GM19238 (cell line): ENCODE results near the gene CALU.

Experiments
- DNase-seq: peaks from one replicate; pipeline ENCODE4 v3.0.0; 2011; ENCODE audit warnings: low spot score; ENCODE audit not compliant: insufficient read length

CALU gene

DNA sequence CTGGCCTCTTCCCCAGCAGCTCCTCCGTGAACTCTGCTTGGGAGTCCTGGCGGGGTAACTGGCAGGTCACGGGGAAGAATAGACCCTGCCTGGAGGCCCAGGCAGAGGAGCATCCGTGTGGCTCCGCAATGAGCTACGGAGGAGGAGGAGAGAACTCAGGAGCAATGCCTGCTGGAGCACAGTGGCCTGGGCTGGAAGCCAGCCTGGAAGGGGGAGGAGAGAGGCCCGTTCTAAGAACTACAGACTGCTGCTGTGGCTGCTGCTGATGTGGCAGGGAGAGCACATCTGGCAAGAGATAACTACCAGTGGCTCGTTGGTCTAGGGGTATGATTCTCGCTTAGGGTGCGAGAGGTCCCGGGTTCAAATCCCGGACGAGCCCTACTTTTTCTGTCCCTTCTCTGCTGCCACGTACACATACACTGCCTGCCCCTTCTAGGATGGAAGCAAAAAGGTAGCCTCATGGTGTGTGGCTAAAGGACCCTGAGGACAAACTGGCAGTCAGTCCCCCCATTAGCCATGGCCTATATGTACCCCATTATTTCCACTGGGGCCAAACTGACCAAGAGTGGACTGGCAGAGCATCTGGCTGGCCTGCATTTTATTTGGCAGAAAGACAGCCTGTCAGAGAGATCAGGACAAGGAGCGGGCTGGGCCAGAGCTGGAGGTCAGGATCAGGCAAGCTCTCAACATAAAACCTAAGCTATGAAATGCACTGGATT is 44.1 kb downstream of the CALU start:
- no peak for DNase-seq

DNA sequence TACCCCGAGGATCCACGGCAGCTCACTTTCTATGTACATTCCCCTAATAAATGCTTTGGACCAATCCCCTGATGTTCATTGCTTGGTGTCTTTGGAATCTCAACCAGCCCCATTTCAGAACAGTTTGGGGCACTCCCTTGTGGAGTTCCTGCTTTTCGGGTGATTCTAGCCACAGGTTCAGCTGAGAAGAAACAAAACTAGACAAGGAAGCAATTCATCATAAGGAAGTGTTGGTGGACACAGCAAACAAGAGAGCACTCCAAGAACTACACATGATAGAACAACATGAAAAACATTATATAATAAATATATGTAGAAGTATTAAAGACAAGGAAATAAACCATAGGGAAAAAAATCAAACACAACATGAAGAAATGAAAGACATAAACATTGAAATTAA is 46.6 kb downstream of the CALU start:
- no peak for DNase-seq

DNA sequence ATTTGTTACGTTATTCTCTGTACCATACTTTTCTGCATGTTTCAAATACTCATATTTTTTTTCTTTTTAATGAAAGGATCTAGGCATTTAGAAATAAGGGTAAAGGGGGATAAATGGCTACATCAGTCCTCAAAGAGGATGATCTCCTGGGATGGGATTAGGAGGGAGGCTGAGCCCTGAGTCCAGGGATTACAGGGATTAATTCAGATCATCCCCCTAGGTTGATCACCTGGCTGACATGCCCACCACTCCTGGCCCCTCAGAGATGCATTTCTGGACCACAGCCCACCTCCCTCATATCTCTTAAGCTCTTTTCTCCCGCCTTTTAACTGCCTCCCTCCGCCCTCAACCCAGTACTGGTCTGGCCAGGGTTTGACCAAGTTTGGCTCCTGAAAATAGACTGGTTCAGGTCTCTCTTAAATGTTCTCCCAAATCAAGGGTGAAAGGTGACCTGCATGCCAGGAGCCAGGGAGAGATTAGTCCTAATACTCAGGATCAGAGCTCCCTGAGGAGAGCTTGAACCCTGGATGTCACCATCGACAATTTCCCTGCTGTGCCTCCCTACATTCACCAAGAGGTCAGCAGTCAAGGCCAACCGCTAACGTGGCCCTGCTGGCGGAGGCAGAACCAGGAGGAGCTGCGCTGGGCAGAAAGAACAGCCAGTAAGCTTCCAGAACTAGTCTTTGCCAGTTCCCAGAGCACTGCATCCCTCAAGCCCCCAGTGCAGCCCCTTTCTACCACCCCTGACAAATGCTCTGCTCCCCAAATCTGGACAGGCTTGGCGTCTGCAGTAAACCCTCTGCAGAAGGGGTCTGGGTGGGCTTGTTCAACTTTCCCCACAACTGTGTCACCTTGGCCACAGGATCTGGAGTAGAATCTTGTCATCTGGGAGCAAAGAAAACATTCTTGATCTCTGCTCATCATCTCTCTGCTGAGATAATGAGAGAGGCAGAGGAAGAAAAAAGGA is 49.6 kb downstream of the CALU start:
- DNase-seq = no peak

DNA sequence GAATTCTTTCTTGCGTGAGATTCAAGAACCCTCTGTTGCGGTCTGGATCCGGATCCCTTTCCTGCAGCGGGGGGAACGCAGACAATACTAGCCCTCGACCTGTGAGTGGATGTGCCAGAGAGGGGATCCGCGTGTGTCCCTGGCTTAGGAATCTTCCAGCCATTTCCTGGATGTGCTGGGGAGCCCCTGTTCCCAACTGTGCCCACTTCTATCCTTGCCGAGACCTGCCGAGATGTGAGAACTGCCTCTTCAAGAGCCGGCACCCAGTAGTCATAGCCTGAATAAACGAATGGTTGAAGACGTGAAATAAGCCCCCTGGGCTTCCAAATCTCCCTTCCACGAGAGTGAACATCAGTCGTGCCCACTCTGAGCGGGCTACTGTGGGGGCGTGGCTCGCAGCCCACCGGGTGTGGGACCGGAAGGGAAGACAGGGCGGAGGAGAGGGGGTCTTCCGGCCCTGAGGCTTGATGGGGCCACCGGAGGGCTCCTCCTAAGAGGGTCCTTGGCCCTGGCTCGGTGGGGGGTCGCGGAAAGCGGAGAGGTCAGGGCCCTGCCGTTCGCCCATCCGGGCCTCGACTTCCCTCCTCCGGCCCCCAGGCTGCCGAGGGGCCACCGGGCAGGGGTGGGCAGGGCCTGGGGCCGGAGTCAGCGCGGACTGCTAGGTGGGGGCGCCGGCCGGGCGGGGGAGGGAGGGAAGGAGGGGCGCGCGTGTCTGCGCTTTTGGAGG is 51.3 kb downstream of the CALU start:
- DNase-seq = no peak

DNA sequence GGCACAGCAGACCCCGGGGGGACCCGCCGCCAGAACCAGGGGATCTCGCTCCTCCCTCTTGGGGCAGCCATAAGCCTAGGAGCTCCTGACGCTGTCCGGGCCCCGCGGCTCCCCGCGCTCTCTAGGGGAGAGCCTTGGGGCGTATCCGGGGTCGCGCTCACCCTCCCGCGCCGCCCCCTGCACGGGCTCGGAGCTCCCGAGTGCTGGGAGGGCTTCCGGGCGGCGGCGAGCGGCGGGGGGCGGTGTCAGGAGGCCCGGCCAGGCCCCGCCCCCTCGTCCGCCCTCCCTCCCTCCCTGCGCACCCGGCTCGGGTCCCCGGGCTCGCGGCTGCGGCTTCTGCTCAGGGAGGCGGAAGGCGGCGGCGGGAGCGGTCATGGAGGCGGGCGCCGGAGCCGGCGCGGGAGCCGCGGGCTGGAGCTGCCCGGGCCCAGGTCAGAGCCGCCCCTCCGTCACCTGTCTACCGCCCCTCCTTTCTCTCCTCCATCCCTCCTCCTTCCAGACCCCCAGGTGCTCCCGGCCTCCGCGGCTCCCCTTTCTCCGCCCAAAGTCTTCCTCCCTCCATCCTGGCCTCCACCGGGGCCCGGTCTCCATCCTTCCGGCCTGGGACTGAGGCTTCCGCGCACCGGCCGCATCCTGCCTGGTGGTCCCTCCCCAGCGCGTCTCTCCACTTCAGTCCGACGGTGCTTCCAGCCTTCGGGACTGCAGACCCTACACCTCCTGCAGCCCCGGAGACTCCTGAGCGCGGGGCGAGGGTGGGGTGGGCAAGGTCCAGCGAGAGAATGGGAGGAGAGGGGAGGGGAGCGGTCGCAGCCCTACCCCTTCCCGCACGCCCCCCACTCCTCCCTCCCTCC is 52.2 kb downstream of the CALU start, which contains the start of gene CCDC136:
TSS of gene CCDC136 (plus strand) at position 848 of the 851 bp plus-strand sequence. CDS start 444 bp downstream, outside the sequence.
- peak; percentile 85 for DNase-seq

DNA sequence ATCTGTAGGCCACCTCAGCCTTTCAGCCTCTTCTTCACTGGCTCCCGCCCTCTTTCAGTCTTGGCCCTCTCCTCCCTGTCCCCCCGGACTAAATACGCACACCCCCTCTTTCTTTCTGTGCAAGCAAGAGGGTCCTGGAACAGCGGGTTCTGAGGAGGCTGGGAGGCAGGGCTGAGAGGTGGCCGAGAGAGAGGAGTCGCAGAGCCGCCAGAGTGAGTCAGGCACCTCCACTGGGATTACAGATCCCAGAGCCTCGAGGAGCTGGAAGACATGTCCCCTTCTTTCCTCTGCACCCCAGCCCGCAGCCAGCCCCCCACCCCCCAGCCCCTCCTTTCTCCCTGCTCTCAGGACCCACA is 52.8 kb downstream of the CALU start:
- DNase-seq = no peak

DNA sequence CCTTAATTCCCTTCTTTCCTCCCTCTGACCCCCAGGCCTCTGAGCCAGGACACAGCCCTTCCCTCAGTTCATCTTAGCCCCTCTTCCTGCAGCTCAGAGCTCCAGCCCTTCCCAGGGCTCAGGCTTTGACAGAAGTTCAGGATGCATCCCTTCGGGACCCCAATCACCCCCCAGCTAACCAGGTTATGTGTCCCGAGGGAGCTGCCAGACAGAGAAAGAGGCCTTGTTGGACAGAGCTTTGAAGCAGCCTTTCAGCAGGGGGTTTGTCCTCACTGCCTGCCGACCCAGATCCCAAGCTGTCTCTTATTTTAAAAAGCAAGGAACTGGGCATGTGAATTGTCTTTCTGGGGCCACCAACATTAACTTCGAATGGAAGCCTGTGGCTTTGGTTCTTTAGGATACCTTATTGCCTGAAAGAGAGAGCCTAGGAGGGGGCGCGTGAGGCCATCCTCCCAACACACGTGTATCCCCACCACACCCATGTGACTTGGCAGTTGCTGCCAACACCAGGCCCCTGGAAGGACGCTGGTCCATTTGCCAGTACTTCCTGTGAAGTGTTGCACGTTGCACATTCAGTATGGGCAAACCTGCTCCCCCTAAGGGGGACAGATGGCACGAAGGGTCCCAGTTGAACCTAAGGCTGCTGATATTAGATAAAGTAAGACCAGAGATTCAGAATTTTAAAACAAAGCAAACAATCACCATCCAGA is 53.5 kb downstream of the CALU start:
- DNase-seq = no peak

DNA sequence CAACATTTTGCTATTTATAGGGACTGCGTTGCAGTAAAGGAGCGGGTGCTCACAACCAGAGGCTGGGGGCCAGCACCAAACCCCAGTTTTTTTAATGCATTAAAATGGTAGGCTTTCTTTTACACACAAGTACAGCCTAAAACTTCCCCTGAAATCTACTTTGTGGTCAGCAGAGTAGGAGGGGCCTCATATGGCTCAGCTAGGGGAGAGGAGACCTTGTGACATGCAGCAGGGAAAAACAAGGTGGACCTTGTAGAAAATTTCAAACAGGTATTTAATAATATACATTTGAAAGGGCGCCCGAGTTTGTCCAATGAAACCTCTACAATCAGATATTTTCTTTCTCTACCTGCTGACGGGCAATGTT is 54.0 kb downstream of the CALU start:
- no peak for DNase-seq

DNA sequence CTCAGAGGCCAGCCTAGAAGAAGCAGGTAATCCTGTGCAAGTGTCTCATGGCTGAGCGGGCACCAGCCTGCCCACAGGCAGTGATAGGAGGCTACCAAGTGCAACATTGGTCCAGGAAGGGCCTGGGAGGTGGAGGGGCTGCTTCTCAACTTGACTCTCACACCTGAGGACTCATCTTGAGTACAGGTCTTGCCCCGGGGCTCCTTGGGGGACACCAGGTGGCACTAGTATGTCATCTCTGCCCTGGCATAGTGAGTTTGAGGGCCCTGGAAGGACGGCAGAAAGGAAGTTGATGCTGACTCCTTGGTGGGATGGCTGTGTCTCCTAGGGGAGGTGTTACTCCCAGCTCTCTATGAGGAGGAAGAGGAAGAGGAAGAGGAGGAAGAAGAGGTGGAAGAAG is 54.9 kb downstream of the CALU start:
- no peak for DNase-seq

DNA sequence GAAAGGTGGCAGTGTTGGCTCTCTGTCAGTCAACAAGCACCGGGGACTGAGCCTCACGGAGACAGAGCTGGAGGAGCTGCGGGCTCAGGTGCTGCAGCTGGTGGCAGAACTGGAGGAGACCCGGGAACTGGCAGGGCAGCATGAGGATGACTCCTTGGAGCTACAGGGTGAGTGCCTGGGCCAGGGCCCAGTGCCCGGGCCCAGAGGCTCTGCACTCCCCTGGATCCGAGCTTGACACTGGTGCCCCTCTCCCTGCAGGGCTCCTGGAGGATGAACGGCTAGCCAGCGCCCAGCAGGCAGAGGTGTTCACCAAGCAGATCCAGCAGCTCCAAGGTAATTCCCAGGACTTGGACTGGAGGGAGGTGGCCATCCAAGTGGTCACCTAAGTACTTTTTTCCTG is 55.3 kb downstream of the CALU start:
- DNase-seq = no peak

DNA sequence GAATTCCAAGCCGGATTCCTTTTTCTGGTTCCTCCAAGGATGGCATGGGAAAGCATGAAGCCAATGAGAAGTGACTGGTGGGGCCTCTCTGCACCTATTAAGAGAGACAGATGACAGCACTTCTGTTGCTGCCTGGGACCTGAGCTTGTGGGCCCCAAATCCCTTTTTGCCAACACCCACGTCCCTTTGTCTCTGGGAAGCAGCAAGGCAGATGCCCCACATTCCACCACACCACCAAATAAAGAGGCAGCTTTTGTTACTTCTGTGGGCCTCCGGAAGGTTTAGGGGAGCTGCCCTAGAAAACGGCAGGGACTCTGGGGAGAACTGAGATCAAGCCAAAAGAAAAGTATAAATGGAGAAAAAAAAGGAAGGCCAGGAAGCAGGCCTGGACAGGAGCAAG is 56.0 kb downstream of the CALU start:
- no peak for DNase-seq

DNA sequence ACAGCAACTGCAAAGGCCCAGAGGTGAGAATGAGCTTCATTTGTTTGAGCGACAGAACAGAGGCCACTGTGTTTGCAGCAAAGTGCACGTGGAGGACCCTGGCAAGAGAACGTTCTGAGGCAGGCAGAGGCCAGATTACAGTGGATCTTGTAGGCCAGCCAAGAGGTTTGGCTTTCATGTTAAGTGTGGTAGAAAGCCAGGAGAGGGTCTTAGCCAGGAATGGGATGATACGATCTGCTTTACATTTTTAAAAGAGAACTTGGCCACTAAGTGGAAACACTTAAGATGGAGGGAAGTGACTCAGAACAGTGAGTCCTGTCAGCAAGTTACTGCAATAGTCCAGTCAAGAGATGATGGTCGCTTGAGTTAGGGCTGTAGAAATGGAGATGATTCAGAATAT is 57.2 kb downstream of the CALU start:
- no peak for DNase-seq

DNA sequence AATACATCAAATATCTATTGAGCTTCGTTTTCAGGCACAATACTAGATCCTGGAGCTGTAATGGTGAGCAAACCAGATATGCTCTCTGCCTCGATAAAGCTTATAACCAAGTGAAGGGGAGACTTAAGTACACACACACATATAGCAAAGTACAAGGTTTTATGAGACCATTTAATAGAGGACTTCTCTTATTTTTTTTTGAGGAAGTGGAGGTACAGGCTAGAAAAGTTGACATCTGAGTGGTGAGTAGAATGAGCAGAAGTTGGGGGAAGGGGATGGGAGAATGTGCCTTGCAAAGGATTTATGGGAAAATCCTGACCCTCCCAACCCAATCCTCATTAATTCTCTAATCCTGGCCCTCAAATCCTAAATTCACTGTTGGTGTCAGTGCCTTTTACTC is 60.3 kb downstream of the CALU start:
- no peak for DNase-seq

DNA sequence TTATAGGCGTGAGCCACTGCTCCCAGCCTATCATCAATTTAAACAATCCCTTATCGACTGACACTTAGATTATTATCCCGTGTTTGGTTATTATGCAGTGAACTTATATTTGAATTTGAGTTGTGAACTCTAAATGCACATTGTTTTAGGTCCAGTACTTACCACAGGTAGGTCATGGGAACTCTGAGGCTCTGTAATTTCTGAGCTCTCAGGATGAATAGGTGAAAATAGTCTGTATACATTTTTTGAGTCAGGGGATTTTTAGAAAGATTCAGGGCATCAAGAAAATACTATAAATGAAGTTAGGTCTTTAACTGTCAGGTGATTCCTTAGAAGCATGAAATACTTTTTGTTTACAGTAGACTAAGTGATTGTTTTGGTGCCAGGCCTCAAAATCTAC is 61.4 kb downstream of the CALU start:
- no peak for DNase-seq

DNA sequence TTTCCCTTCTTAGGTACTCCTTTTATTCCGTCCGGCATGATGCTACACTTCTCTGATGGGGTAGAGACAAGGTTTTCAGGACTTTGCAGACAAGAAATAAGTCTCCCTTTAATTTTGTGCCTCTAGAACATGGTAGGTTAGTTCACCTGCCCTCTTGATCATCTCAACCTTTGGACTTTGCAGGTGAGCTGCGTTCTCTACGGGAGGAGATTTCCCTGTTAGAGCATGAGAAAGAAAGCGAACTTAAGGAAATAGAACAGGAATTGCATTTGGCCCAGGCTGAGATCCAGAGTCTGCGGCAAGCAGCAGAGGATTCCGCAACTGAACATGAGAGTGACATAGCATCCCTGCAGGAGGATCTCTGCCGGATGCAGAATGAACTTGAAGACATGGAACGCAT is 61.8 kb downstream of the CALU start:
- DNase-seq = no peak

DNA sequence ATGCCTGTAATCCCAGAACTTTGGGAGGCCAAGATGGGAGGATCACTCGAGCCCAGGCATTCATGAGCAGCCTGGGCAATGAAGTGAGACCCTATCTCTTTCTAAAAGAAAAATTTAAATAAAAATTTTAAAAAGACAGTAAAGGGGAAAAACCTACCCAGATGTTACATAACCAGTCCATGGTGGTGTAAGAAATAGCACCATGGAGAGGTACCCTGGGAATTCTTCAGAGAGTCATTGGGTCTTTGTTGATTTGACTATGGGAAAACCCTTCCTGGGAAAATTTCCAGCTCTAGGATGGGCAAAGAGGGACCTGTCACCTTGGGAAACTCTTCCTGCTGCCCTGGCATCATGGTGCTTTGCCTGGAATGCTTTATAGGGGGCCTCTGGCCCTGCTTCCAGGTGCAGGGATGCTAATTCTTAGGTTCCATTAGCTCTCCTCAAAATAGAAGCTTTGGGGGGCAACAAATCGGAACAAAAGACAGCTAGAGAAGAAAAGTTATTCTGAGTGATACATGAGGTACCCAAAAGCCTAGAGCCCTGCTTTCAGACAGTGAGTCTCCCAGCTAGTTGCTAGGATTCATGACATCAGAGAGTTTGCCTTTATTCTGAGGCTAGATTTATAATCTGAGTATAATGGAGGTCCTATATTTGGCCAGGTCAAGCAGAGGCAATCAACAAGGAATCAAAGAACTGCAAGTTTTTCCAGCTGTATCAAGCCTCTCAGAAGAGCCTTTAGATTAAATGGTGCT is 62.7 kb downstream of the CALU start:
- DNase-seq = no peak

DNA sequence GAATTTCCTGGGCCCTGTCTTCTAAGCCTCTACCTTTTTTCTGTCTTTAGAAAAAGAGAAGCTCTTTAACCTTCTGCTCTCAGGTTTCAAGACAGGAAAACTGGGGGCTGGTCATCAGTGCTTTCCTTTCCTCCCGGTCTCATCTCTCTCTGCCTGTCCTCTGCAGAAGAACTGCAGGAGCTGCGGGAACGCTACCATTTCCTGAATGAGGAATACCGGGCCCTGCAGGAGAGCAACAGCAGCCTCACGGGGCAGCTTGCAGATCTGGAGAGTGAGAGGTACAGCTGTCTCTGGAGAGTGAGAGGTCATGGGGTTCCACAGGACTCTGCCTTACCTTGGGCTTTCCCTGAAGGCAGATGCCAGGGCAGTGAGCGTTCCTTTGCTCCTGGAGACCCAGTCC is 65.3 kb downstream of the CALU start:
- DNase-seq = no peak

DNA sequence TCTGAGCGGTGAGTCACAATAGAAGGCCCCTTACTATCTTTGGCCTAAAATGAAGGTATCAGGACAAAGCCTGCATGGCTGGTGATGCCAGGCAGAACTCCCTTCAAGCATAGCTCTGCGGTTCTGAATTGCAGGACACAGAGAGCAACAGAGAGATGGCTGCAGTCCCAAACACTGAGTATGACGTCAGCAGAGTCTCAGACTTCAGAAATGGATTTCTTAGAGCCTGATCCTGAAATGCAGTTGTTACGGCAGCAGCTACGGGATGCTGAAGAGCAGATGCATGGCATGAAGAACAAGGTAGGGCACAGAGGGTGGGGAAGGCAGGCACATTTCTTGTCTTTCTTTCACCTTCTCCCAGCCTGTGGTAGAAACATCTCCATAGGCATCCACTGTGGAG is 66.1 kb downstream of the CALU start:
- DNase-seq = no peak

DNA sequence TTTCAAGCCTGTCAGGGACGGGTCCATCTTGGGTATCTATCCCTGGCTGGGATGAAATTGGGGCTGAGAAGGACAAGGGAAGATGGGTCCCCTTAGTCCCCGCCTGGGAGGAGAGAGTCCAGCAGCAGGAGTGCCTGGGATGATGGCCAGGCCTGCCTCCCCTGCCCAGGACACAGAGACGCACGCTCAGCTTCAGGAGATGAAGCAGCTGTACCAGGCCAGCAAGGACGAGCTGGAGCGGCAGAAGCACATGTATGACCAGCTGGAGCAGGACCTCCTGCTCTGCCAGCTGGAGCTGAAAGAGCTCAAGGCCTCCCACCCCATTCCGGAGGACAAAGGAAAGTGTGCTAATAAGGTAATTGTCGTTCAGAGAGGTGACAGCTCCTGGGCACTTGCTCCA is 68.0 kb downstream of the CALU start:
- DNase-seq = no peak

DNA sequence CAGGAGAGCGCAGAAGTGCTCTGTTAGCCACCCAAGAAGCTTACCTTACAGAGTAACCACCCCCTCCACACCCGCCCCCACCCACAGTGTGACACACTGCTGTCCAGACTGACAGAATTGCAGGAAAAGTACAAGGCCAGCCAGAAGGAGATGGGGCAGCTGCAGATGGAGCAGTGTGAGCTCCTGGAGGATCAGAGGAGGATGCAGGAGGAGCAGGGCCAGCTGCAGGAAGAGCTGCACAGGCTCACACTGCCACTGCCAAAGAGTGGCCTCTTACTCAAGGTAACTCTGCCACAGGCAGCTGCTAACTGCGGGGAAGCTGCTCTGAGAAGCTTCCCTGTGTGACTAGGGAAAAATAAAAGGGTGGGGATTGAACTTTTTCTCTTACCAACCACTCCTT is 70.2 kb downstream of the CALU start:
- no peak for DNase-seq
